ENCODE results near the gene ATXN7L2. TPM values are rescaled to one million over a fixed set of nuclear protein-coding genes. Genes with fewer than 3 reads are reported as not detected.

ATXN7L2 gene
- total and polyA plus RNA-seq, 9 donors, result 0.98 to 8.8 (median 6.5) TPM

DNA sequence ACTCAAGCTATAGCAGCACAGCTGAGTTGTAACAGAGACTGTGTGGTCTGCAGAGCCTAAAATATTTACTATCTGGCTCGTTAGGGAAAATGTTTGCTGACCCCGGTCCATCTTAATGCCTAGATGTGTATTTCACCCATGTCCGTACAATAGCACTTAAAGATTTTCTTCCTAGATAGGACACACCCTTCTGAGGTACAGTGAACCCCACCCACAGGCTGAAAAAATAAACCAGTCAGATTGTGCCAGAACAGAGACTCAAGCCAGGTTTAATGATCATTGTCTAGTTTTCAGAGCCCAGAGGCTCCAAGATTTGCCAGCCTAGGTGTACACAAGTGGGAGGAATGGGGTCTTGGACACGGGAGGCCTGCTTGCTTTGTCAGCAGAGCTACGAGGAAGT is 20.2 kb downstream of the ATXN7L2 start:
- H3K27ac ChIP-seq, result no peak overlapping the region
- H3K4me1 ChIP-seq (ENCODE audit: insufficient read depth), result peaks cover 15% of the 10 kb centered on the region
- no peak for DNase-seq
- TF ChIP-seq POLR2A (IDR thresholded peaks at IDR 0.05) (no peak), CTCF (IDR thresholded peaks at IDR 0.05) (no peak), EP300 (IDR thresholded peaks at IDR 0.05) (no peak)
- no peaks in the 10 kb centered on the region for H3K27me3 ChIP-seq
- H3K9me3 ChIP-seq, result no peaks in the 10 kb centered on the region
- H3K36me3 ChIP-seq, result no peaks in the 10 kb centered on the region
- intact Hi-C loops (cut with DNase I), result no loop called here
- 67 to 70% (median 70%) methylated on average over 5 of the region's 5 CpGs for WGBS, 3 donors
- H3K4me3 ChIP-seq, result no peak overlapping the region

- Histone ChIP-seq H3K9me3 (no peaks in the 10 kb centered on the region), H3K27me3 (no peaks in the 10 kb centered on the region), H3K27ac (no peak overlapping the region), H3K4me1 (ENCODE audit: insufficient read depth) (peaks cover 10% of the 10 kb centered on the region), H3K4me3 (no peak overlapping the region), H3K36me3 (no peaks in the 10 kb centered on the region)
- no peak for DNase-seq
- no peak for TF ChIP-seq POLR2A (IDR thresholded peaks at IDR 0.05)
- no peak for TF ChIP-seq CTCF (IDR thresholded peaks at IDR 0.05)
- no peak for TF ChIP-seq EP300 (IDR thresholded peaks at IDR 0.05)
- 93 to 98% (median 95%) methylated on average over 1 of the region's 1 CpG for WGBS, 3 donors
- intact Hi-C loops (cut with DNase I), result no loop called here
These were observed 21.3 kb downstream of the ATXN7L2 start for GRCh38 chr1:109504974-109505373.

DNA sequence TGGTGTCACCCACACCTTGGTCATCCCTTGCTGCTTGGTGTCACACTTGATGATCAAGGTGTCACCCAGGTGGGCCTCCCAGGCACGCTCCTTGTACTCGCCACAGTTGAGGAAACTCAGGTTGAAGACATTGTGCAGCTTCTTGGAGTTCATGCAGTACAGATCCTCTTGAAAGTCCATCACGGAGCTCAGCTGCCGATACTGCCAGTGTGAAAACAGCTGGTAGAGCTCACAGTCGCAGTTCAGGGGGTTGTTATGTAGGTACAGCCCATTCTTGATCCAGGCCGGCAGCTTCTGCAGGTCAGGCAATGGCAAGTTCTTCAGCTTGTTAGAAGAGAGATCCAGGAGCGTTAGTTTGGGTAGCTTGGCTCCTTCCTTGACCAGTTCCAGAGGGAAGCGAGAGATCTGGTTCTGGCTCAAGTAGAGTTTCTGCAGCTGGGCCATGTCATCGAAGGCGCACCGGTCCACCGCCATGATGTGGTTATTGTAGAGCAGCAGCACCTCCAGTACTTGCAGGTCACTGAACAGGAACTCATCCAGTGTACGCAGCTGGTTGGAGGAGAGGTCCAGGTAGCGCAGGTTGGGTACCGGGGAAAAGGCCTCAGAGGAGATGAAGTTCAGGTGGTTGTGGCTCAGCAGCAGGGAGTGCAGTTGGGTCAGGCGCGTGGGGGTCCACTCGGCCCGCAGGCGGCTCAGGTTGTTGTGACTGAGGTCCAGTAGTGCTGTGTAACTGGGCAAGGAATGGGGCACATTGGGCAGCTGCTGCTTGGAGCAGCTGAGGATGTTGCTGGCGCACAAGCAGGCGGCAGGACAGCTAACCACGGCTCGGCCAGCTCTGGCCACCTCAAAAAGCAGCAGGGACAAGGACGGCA is 24.5 kb downstream of the ATXN7L2 start:
- TF ChIP-seq EP300 (IDR thresholded peaks at IDR 0.05), result no peak
- no peak for TF ChIP-seq CTCF (IDR thresholded peaks at IDR 0.05)
- no peak for TF ChIP-seq POLR2A (IDR thresholded peaks at IDR 0.05)
- intact Hi-C loops (cut with DNase I), result no loop called here
- WGBS, 3 donors, result 90 to 91% (median 90%) methylated on average over 25 of the region's 25 CpGs
- no peaks in the 10 kb centered on the region for H3K27me3 ChIP-seq
- no peak overlapping the region for H3K4me3 ChIP-seq
- H3K27ac ChIP-seq, result no peak overlapping the region
- H3K36me3 ChIP-seq, result no peaks in the 10 kb centered on the region
- H3K9me3 ChIP-seq, result no peaks in the 10 kb centered on the region
- DNase-seq, result no peak
- H3K4me1 ChIP-seq (ENCODE audit: insufficient read depth), result peaks cover 11% of the 10 kb centered on the region

- no peaks in the 10 kb centered on the region for H3K27me3 ChIP-seq
- H3K9me3 ChIP-seq, result no peaks in the 10 kb centered on the region
- DNase-seq, result no peak
- peaks cover 11% of the 10 kb centered on the region for H3K4me1 ChIP-seq (ENCODE audit: insufficient read depth)
- TF ChIP-seq CTCF (IDR thresholded peaks at IDR 0.05) (no peak), POLR2A (IDR thresholded peaks at IDR 0.05) (no peak), EP300 (IDR thresholded peaks at IDR 0.05) (no peak)
- H3K36me3 ChIP-seq, result no peaks in the 10 kb centered on the region
- intact Hi-C loops (cut with DNase I), result no loop called here
- peak overlapping the region; percentile 54 for H3K4me3 ChIP-seq
- H3K27ac ChIP-seq, result no peak overlapping the region
- 62 to 69% (median 68%) methylated on average over 7 of the region's 7 CpGs for WGBS, 3 donors
These were observed 25.1 kb downstream of the ATXN7L2 start for GRCh38 chr1:109508873-109509175.
